Astrocyte of the cerebellum (primary cell): ENCODE measurements around the gene HSPB1.

Source experiments
- DNase-seq: peaks from one replicate; pipeline ENCODE4 v3.0.0-alpha.2; 2011; ENCODE audit warnings: low read depth
- H3K4me3 ChIP-seq: 2 replicates; pipeline ENCODE4 v1.5.1; 2011; ENCODE audit warnings: mild to moderate bottlenecking, low read depth, low read length, moderate library complexity
- CTCF ChIP-seq: IDR thresholded peaks from 2 replicates; pipeline ENCODE4 v1.5.1; 2012; ENCODE audit warnings: low read length, low read depth, moderate library complexity, mild to moderate bottlenecking; ENCODE audit errors: missing control alignments
- in situ Hi-C: cut with HindIII; loops from 2 replicates; pipeline ENCODE4 v1.10.0; 2017; ENCODE audit warnings: low sequenced_read_pairs

Gene HSPB1

DNA sequence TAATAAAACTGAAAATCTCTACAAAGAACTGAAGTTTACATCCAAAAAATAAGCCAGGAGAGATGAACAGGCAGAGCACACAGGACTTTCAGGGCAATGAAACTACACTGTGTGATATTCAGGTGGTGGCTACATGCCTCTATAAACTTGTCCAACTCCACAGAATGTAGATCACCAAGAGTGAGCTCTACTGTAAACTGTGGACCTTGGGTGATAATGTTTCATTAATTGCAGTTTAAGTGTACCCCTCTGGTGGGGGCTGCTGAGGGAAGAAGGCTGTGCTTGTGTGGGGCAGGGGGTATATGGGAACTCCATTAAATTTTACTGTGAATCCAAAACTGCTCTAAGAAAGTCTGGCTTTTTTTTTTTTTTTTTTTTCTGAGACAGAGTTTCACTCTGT lies 33.6 kb downstream of the HSPB1 start:
- no peak overlapping the region for H3K4me3 ChIP-seq
- no peak for TF ChIP-seq CTCF
- no peak for DNase-seq
- in situ Hi-C loops: loop anchor here (10.0 kb wide), 1 partner anchor 151 kb away; no protein-coding TSS in a partner anchor

DNA sequence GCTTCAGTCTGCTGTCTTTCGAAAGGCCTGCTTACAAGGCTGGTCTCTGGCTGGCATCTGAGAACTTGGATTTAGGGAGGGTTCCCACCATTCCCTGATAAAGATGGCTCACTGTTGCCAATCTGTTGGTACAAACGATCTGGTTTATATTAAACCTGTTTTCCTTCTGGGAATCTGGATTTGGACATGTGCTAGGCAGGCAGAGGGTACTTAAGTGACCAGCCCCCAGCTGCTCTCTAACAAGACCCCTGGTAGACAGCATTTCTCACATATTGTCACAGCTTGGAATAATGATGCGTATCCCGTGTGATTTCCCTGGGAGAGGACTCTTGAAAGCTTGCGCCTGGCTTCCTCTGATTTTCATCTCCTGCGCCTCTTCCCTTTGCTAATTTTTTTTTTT lies 34.7 kb downstream of the HSPB1 start:
- no peak overlapping the region for H3K4me3 ChIP-seq
- no peak for DNase-seq
- no peak for TF ChIP-seq CTCF
- in situ Hi-C loops: loop anchor here (10.0 kb wide), 1 partner anchor 152 kb away; no protein-coding TSS in a partner anchor

DNA sequence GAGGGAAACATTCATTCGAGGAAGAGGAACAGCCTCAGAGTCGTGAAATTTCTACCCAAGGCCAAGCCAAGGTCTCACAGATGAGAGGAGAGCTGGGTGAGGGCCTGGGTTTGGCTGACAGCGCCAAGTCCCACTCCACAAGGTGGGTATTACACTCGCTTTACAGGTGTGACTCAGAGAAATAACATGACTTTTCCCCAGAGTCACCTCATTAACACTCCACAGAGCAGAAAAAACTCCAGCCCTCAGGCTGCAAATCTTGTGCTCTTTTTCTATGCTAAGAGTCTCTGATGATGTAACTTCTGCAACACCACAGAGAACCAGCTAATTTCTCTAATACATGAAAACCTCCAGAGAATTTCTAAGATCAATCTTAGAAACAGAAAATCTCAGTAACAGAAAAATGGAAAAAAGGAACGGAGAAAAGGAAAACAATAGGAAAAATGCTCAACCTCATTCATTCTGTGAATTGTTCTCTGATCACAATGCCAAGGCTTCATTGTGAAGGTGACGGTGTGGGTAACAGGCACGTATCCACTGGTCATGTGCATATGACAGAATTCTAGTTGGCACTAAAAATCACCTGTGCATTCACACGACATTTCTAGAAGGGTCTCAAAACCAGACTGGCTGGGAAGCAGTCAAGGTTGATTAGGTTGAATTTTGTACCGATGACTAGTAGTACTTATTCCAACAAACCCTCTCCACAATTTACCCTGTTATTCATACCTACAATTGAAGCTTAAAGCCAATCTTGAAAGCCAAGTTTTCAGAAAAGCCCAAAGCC lies 36.0 kb downstream of the HSPB1 start:
- in situ Hi-C loops: loop anchor here (10.0 kb wide), 1 partner anchor 154 kb away; no protein-coding TSS in a partner anchor
- no peak overlapping the region for H3K4me3 ChIP-seq
- TF ChIP-seq CTCF: no peak
- DNase-seq: no peak

GRCh38 chr7:76340617-76341131 lies 38.2 kb downstream of the HSPB1 start:
- in situ Hi-C loops: no loop called here
- peak; percentile 49 for DNase-seq
- H3K4me3 ChIP-seq: no peak overlapping the region
- TF ChIP-seq CTCF: no peak

DNA sequence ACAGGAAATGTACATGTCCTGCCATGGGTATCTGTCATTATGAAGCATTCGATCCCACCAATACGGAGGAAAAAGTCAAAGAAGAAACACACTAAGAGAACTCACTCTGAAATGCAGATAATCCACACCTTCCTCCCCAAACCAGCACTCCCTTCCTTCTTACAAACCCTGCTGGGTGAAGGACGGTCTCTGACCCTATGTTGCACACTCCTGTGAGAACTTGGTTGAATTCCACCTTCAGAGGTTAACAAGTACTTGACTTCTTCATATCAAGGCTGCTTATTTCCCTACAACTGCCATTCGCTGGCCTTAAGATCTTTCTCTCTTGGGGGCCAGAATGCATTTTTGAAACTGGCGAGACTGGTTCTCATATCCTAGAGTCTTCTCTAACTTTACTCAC lies 39.7 kb downstream of the HSPB1 start:
- in situ Hi-C loops: no loop called here
- no peak overlapping the region for H3K4me3 ChIP-seq
- TF ChIP-seq CTCF: no peak
- DNase-seq: no peak

GRCh38 chr7:76343294-76343930 lies 40.9 kb downstream of the HSPB1 start:
- in situ Hi-C loops: no loop called here

More at GRCh38 chr7:76343294-76343930, 40.9 kb downstream of the HSPB1 start:
- H3K4me3 ChIP-seq: no peak overlapping the region
- TF ChIP-seq CTCF: no peak
- no peak for DNase-seq
